Heart left ventricle (tissue), 16 donors: Measurements from ENCODE around the gene ZNF512B. TPM values are rescaled to one million over a fixed set of nuclear protein-coding genes. Genes with fewer than 3 reads are reported as not detected.

Source experiments
- ATAC-seq, 4 donors: fragments of 200-7000 bp; cut with Tn5 transposase; one replicate each; pipeline ENCODE4 v1.9.1; 2020 to 2022; ENCODE audit warnings: moderate library complexity in 4 of 4, mild to moderate bottlenecking in 3 of 4, moderate number of reproducible peaks in 1 of 4
- DNase-seq, 5 donors: peaks; one replicate each; pipeline ENCODE4 v3.0.0-alpha.2; 2020
- H3K27ac ChIP-seq, 12 donors: fragments of 200-600 bp; sonication (generic) in 4 of 12; one replicate each; pipeline versions ENCODE4 v1.5.0 to v1.8.0; 2016 to 2022; ENCODE audit warnings: mild to moderate bottlenecking in 2 of 12
- H3K27me3 ChIP-seq, 9 donors: fragments of 200-600 bp; sonication (generic) in 2 of 9; one replicate each; pipeline versions ENCODE4 v1.5.1 to v1.8.0; 2016 to 2022; ENCODE audit warnings: mild to moderate bottlenecking in 3 of 9
- H3K36me3 ChIP-seq, 9 donors: fragments of 200-600 bp; sonication (generic) in 2 of 9; one replicate each; pipeline versions ENCODE4 v1.5.0 to v1.8.0; 2018 to 2022; ENCODE audit warnings: mild to moderate bottlenecking in 2 of 9
- H3K4me1 ChIP-seq, 12 donors: fragments of 200-600 bp; sonication (generic) in 4 of 12; one replicate each; pipeline versions ENCODE4 v1.5.0 to v1.8.0; 2016 to 2022; ENCODE audit warnings: mild to moderate bottlenecking in 3 of 12
- H3K4me3 ChIP-seq, 12 donors: fragments of 200-600 bp; sonication (generic) in 4 of 12; one replicate each; pipeline versions ENCODE4 v1.5.0 to v1.8.0; 2017 to 2022; ENCODE audit warnings: mild to moderate bottlenecking in 9 of 12, moderate library complexity in 4 of 12
- H3K9me3 ChIP-seq, 12 donors: fragments of 200-600 bp; sonication (generic) in 4 of 12; one replicate each; pipeline versions ENCODE4 v1.5.0 to v1.8.0; 2016 to 2022; ENCODE audit warnings: mild to moderate bottlenecking in 1 of 12
- POLR2A ChIP-seq, 2 donors: fragments of 450-650 bp; IDR thresholded peaks; one replicate each; pipeline ENCODE4 v1.6.1; 2017; ENCODE audit warnings: antibody characterized with exemption in 2 of 2, mild to moderate bottlenecking in 2 of 2, moderate library complexity in 2 of 2
- WGBS, 4 donors: extraction: QIAGEN DNeasy Blood & Tissue Kit in 2 of 4; methylation state at CpG; one replicate each; pipeline versions ENCODE4 v1.1.5 to v1.1.7; 2013 to 2018; 5-methylcytosine and 5-hydroxymethylcytosine counted together
- intact Hi-C, 10 donors: fragments of 100-400 bp; cut with DNase I; formaldehyde crosslinking; loops; one replicate each; pipeline versions ENCODE4 v1.11.1 to v1.14.2; 2022
- polyA plus RNA-seq, 2 donors: library from polyadenylated mRNA; stranded (reverse); fragments of 200-250 nt; gene quantifications; one replicate each; pipeline ENCODE4 v1.2.3, GENCODE V29; 2013
- total RNA-seq, 9 donors: library from RNA; depleted of rRNA in 2 of 9; stranded (reverse); fragments of >200 nt in 2 of 9; fragmentation: NEBNext Ultra II Directional in 3 of 9; extraction: Animal tissue kit (Norgen Biotek cat#: 25700) in 3 of 9; gene quantifications; one replicate each; pipeline versions ENCODE4 v1.1.0 to v1.2.4, GENCODE V29; 2016 to 2023
- TF ChIP-seq, protein P1 (sequence below), 12 donors: fragments of 200-600 bp; sonication (generic) in 4 of 12; IDR thresholded peaks; one replicate each; pipeline versions ENCODE4 v1.5.0 to v1.8.0; 2018 to 2022; ENCODE audit warnings: antibody characterized with exemption in 12 of 12, mild to moderate bottlenecking in 5 of 12
- donor health status: ischemic (EF 13 %, LVEDD 7.1; RV severe dilation, severe dysfunction).
- donor health status: healthy with polysubstance abuse.
- donor health status: DM: no; HTN: yes; CAD: no.
- donor health status: DM: no; HTN: no; CAD: no.
- donor health status: ischemic (EF 25% LVEDD 6.9; RV normal size, moderate dysfunction).
- donor health status: ischemic (EF 25% LVEDD 5.7; RV mildly dilated, moderate dysfunction).
- donor health status: healthy.
- donor health status: DM: yes; HTN: yes; CAD: no.
- donor health status: ischemic (EF 35%, LVEDD 5.7; RV mildly dilated, moderate dysfunction).
- donor health status: nonischemic (EF 11% LVEDD 7.7; RV severe dilation, severe dysfunction).
- donor health status: DM: yes; HTN: yes; CAD: no.
- donor health status: PGD.
- donor health status: ischemic (EF 29% LVEDD 5.4; RV normal size, mild dysfunction).
- donor health status: nonischemic (EF 23%, LVEDD 6.1; RV moderate dilation, normal function).

The ZNF512B gene
- total and polyA plus RNA-seq, 11 donors, result 7.3 to 15.9 (median 12.0) TPM

DNA sequence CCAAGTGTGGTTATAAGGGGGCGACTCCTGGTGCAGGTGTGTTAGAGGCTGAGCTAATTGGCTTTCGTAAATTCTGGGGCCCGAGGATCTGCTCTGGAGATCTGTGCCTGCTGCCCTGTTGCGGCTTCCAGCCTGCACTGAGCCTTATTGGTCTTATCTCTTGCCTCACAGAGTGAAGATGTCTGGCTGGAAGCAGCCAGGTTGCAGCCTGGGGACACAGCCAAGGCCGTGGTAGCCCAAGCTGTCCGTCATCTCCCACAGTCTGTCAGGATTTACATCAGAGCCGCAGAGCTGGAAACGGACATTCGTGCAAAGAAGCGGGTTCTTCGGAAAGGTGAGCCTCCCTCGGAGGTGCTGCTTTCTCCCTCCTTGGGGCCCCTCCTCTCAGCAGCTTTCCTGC is 31.2 kb upstream of the ZNF512B start:
- TF ChIP-seq POLR2A (IDR thresholded peaks at IDR 0.05), result no peak
- TF ChIP-seq, protein P1, sequence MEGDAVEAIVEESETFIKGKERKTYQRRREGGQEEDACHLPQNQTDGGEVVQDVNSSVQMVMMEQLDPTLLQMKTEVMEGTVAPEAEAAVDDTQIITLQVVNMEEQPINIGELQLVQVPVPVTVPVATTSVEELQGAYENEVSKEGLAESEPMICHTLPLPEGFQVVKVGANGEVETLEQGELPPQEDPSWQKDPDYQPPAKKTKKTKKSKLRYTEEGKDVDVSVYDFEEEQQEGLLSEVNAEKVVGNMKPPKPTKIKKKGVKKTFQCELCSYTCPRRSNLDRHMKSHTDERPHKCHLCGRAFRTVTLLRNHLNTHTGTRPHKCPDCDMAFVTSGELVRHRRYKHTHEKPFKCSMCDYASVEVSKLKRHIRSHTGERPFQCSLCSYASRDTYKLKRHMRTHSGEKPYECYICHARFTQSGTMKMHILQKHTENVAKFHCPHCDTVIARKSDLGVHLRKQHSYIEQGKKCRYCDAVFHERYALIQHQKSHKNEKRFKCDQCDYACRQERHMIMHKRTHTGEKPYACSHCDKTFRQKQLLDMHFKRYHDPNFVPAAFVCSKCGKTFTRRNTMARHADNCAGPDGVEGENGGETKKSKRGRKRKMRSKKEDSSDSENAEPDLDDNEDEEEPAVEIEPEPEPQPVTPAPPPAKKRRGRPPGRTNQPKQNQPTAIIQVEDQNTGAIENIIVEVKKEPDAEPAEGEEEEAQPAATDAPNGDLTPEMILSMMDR (IDR thresholded peaks at IDR 0.05), result no peak
- WGBS, 4 donors, result 78 to 86% (median 81%) methylated on average over 5 to 12 of the region's 12 CpGs
- H3K4me1 ChIP-seq, result peaks cover 0 to 21% (median 0%) of the 10 kb centered on the region in 12 donors
- ATAC-seq, result peak in 1 of 4 donors; percentile 57
- peaks cover 0 to 100% (median 99%) of the 10 kb centered on the region in 9 donors for H3K36me3 ChIP-seq
- no peak overlapping the region for H3K4me3 ChIP-seq
- H3K27me3 ChIP-seq, result no peaks in the 10 kb centered on the region
- no peak for DNase-seq
- H3K9me3 ChIP-seq, result no peaks in the 10 kb centered on the region
- H3K27ac ChIP-seq, result no peak overlapping the region
- intact Hi-C loops, result loop anchor here in 1 of 10 donors (10.0 kb wide), 1 partner anchor 124 kb away; no protein-coding TSS in a partner anchor

DNA sequence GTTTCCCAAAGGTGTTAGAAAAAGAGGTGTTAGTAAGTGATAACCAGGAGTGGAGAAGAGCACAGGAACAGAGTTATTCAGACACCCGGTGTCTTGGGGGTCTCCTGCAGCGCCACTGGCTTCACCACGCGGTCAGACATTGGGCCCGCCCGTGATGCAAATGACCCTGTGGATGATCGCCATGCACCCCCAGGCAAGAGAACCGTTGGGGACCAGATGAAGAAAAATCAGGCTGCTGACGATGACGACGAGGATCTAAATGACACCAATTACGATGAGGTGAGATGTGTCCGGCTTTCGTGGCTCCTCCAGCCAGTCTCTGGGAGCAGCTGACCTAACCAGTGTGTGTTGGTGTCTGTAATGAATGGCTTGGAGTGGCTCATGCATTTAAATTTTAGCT is 13.2 kb upstream of the ZNF512B start:
- Histone ChIP-seq H3K27ac (no peak overlapping the region), H3K4me1 (peaks cover 7 to 44% (median 35%) of the 10 kb centered on the region in 12 donors), H3K9me3 (no peaks in the 10 kb centered on the region), H3K36me3 (peaks cover 2 to 56% (median 50%) of the 10 kb centered on the region in 9 donors), H3K27me3 (no peaks in the 10 kb centered on the region), H3K4me3 (no peak overlapping the region)
- no peak for TF ChIP-seq POLR2A (IDR thresholded peaks at IDR 0.05)
- TF ChIP-seq, protein P1 (IDR thresholded peaks at IDR 0.05), result no peak
- DNase-seq, result peak in 1 of 5 donors; percentile 51
- ATAC-seq, result no peak
- intact Hi-C loops, result loop anchor here in 8 of 10 donors (5.0 to 10.0 kb wide), 7 partner anchors 39 to 139 kb away; partner anchors contain the start of genes C20orf204 (in 4 of the 8) and TCEA2 (in 1 of the 8)
- 85 to 90% (median 89%) methylated on average over 14 of the region's 14 CpGs for WGBS, 4 donors

DNA sequence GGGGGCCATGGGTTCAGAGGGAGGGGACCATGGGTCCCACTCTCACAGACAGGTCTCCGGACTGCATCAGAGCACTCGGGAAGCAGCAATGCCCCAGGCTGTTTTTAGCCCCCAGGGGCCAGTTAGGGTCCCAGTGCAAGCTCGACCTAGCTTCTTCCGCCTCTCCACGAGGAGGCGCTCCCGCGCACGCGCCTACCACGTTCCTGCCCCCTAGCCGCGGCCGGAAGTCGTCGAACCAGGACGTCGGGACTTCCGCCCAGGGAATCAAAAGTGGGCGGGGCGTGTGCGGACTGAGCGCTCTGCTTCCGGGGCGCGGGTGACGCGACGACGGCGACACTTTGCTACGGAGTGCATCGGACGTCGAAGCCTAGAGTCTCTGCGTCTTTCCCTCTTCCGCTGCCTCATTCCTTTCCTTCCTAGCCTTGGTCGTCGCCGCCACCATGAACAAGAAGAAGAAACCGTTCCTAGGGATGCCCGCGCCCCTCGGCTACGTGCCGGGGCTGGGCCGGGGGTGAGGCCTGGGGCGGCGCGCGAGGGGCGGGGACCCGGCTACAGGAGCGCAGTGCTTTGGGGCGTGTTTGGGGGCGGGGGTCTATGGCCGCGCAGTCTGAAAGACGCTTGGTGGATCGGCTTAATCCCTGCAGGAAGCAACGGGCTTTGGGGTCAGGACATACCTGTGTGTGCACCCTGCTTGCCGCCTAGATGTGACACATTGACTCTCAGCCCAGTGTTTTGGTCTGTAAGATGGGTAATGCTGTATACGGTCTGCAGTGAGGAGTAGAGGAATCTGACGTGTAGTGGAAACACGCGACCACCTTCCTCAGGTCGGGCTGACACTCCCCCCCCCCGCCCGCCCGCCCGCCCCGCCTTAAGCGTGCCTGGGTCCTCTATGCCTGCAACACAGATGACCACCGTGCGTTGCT is 11.3 kb upstream of the ZNF512B start, which contains the start of gene PRPF6:
TSS of gene PRPF6 (plus strand) at position 327 of the 923 bp plus-strand sequence. CDS start at position 441, 114 bp downstream.
- H3K27ac ChIP-seq, result peak within 1 kb of the TSS; percentile 53 to 93 (median 86)
- WGBS, 4 donors, result 0 to 1% (median 1%) methylated on average over 46 to 75 of the region's 75 CpGs
- DNase-seq, result peak; percentile 95 to 98 (median 97)
- H3K36me3 ChIP-seq, result peaks cover 2 to 37% (median 31%) of the 10 kb centered on the region in 9 donors
- H3K9me3 ChIP-seq, result no peaks in the 10 kb centered on the region
- no peaks in the 10 kb centered on the region for H3K27me3 ChIP-seq
- TF ChIP-seq POLR2A (IDR thresholded peaks at IDR 0.05), result peak in 1 of 2 donors; percentile 72
- TF ChIP-seq, protein P1 (IDR thresholded peaks at IDR 0.05), result peak; percentile 66 to 98 (median 89)
- peak within 1 kb of the TSS; percentile 73 to 100 (median 93) for H3K4me3 ChIP-seq
- peaks cover 7 to 45% (median 35%) of the 10 kb centered on the region in 12 donors for H3K4me1 ChIP-seq
- intact Hi-C loops, result loop anchor here in 8 of 10 donors (2.0 to 10.0 kb wide), 8 partner anchors 41 to 141 kb away; partner anchors contain the start of genes C20orf204 (in 4 of the 8) and TCEA2 (in 1 of the 8)
- peak; percentile 88 to 94 (median 90) for ATAC-seq
